Sigmoid colon (tissue), 7 donors: ENCODE results near the gene EPB41L3. TPM values are rescaled to one million over a fixed set of nuclear protein-coding genes. Genes with fewer than 3 reads are reported as not detected.

ENCODE experiments used
- DNase-seq: peaks from one replicate; pipeline ENCODE4 v3.0.0-alpha.2; 2019
- H3K27ac ChIP-seq, 4 donors: fragments of 200-600 bp; sonication (generic); one replicate each; pipeline ENCODE4 v1.5.1; 2016 to 2019; ENCODE audit warnings: mild to moderate bottlenecking in 1 of 4
- H3K27me3 ChIP-seq, 3 donors: fragments of 200-600 bp; sonication (generic); one replicate each; pipeline ENCODE4 v1.5.1; 2019; ENCODE audit warnings: mild to moderate bottlenecking in 1 of 3
- H3K36me3 ChIP-seq, 4 donors: fragments of 200-600 bp; sonication (generic); one replicate each; pipeline ENCODE4 v1.5.1; 2016 to 2019
- H3K4me1 ChIP-seq, 4 donors: fragments of 200-600 bp; sonication (generic); one replicate each; pipeline ENCODE4 v1.5.1; 2017 to 2019
- H3K4me3 ChIP-seq, 4 donors: fragments of 200-600 bp; sonication (generic); one replicate each; pipeline ENCODE4 v1.5.1; 2017 to 2019; ENCODE audit warnings: mild to moderate bottlenecking in 2 of 4, moderate library complexity in 1 of 4
- H3K9me3 ChIP-seq, 4 donors: fragments of 200-600 bp in 3 of 4; sonication (generic) in 3 of 4; one replicate each; pipeline versions ENCODE4 v1.5.1 to v1.6.1; 2013 to 2019
- CTCF ChIP-seq, 4 experiments: fragments of 450-650 bp in 3 of 4; fragments of 200-600 bp in 1 of 4; IDR thresholded peaks; one replicate each; pipeline ENCODE4 v1.5.1; 2016 to 2019; ENCODE audit warnings: antibody characterized with exemption in 4 of 4, mild to moderate bottlenecking in 3 of 4, moderate library complexity in 2 of 4
- EP300 ChIP-seq, 4 donors: sonication (generic); formaldehyde crosslinking; IDR thresholded peaks; one replicate each; pipeline ENCODE4 v1.6.1; 2017; ENCODE audit warnings: antibody characterized with exemption in 4 of 4
- POLR2A ChIP-seq, 2 donors: fragments of 450-650 bp; IDR thresholded peaks; one replicate each; pipeline ENCODE4 v1.6.1; 2016; ENCODE audit warnings: antibody characterized with exemption in 2 of 2, mild to moderate bottlenecking in 2 of 2, moderate library complexity in 2 of 2
- POLR2AphosphoS5 ChIP-seq, 4 donors: sonication (generic); formaldehyde crosslinking; IDR thresholded peaks; one replicate each; pipeline ENCODE4 v1.6.1; 2017; ENCODE audit warnings: antibody characterized with exemption in 4 of 4
- WGBS, 2 donors: extraction: QIAGEN DNeasy Blood & Tissue Kit; methylation state at CpG; one replicate each; pipeline ENCODE4 v1.1.7; 2013; 5-methylcytosine and 5-hydroxymethylcytosine counted together
- intact Hi-C: fragments of 100-400 bp; cut with DNase I; formaldehyde crosslinking; loops from one replicate; pipeline ENCODE4 v1.15.1; 2023
- polyA plus RNA-seq, 3 donors: library from polyadenylated mRNA; stranded (reverse); fragments of 200-250 nt; gene quantifications; one replicate each; pipeline ENCODE4 v1.2.3, GENCODE V29; 2013
- total RNA-seq, 4 donors: library from RNA; depleted of rRNA; stranded (reverse); fragments of >200 nt; gene quantifications; one replicate each; pipeline ENCODE4 v1.1.0, GENCODE V29; 2016
- donor health status: healthy with polysubstance abuse.
- donor health status: Bipolar disorder and iron deficiency.
- donor health status: healthy.

The EPB41L3 gene
- total and polyA plus RNA-seq, 7 donors, result 26.1 to 156 (median 78.8) TPM

- H3K36me3 ChIP-seq, result peaks cover 0 to 52% (median 3%) of the 10 kb centered on the region in 4 donors
- no peak overlapping the region for H3K4me3 ChIP-seq
- H3K4me1 ChIP-seq, result no peaks in the 10 kb centered on the region
- no peak for TF ChIP-seq EP300 (IDR thresholded peaks at IDR 0.05)
- no peak for TF ChIP-seq POLR2A (IDR thresholded peaks at IDR 0.05)
- TF ChIP-seq CTCF (IDR thresholded peaks at IDR 0.05), result no peak
- TF ChIP-seq POLR2AphosphoS5 (IDR thresholded peaks at IDR 0.05), result no peak
- 86 to 93% methylated on average over 7 of the region's 7 CpGs for WGBS, 2 donors
- intact Hi-C loops, result no loop called here
- DNase-seq, result no peak
- H3K27ac ChIP-seq, result no peak overlapping the region
- H3K27me3 ChIP-seq, result no peaks in the 10 kb centered on the region
- H3K9me3 ChIP-seq, result no peaks in the 10 kb centered on the region
Observed at GRCh38 chr18:5410582-5410981, 133.2 kb downstream of the EPB41L3 start.

GRCh38 chr18:5398269-5398668, 145.5 kb downstream of the EPB41L3 start:
- DNase-seq, result no peak
- Histone ChIP-seq H3K4me3 (no peak overlapping the region), H3K4me1 (no peaks in the 10 kb centered on the region), H3K9me3 (no peaks in the 10 kb centered on the region), H3K27me3 (no peaks in the 10 kb centered on the region), H3K36me3 (peaks cover 0 to 86% (median 6%) of the 10 kb centered on the region in 4 donors), H3K27ac (no peak overlapping the region)
- 95 to 96% methylated on average over 8 of the region's 8 CpGs for WGBS, 2 donors
- TF ChIP-seq POLR2A (IDR thresholded peaks at IDR 0.05), result no peak
- no peak for TF ChIP-seq EP300 (IDR thresholded peaks at IDR 0.05)
- no peak for TF ChIP-seq CTCF (IDR thresholded peaks at IDR 0.05)
- TF ChIP-seq POLR2AphosphoS5 (IDR thresholded peaks at IDR 0.05), result no peak
- intact Hi-C loops, result no loop called here

- 93 to 96% methylated on average over 18 of the region's 18 CpGs for WGBS, 2 donors
- Histone ChIP-seq H3K4me3 (no peak overlapping the region), H3K36me3 (peaks cover 0 to 89% (median 6%) of the 10 kb centered on the region in 4 donors), H3K27me3 (no peaks in the 10 kb centered on the region), H3K9me3 (no peaks in the 10 kb centered on the region), H3K27ac (no peak overlapping the region), H3K4me1 (no peaks in the 10 kb centered on the region)
- DNase-seq, result no peak
- TF ChIP-seq POLR2A (IDR thresholded peaks at IDR 0.05), result no peak
- intact Hi-C loops, result no loop called here
Observed at GRCh38 chr18:5397102-5397501, 146.7 kb downstream of the EPB41L3 start.

- 83 to 87% methylated on average over 6 of the region's 6 CpGs for WGBS, 2 donors
- no peak for TF ChIP-seq CTCF (IDR thresholded peaks at IDR 0.05)
- TF ChIP-seq POLR2AphosphoS5 (IDR thresholded peaks at IDR 0.05), result no peak
- TF ChIP-seq EP300 (IDR thresholded peaks at IDR 0.05), result no peak
- no peak for TF ChIP-seq POLR2A (IDR thresholded peaks at IDR 0.05)
Observed at GRCh38 chr18:5395860-5396448, 147.8 kb downstream of the EPB41L3 start.

GRCh38 chr18:5393779-5394178, 150.0 kb downstream of the EPB41L3 start:
- DNase-seq, result no peak
- Histone ChIP-seq H3K36me3 (peaks cover 0 to 77% (median 6%) of the 10 kb centered on the region in 4 donors), H3K4me1 (no peaks in the 10 kb centered on the region), H3K9me3 (peaks cover 0 to 4% (median 0%) of the 10 kb centered on the region in 4 donors), H3K4me3 (no peak overlapping the region), H3K27me3 (no peaks in the 10 kb centered on the region), H3K27ac (no peak overlapping the region)
- intact Hi-C loops, result no loop called here
- TF ChIP-seq CTCF (IDR thresholded peaks at IDR 0.05) (no peak), POLR2AphosphoS5 (IDR thresholded peaks at IDR 0.05) (no peak), EP300 (IDR thresholded peaks at IDR 0.05) (no peak), POLR2A (IDR thresholded peaks at IDR 0.05) (no peak)
- 94 to 96% methylated on average over 5 of the region's 5 CpGs for WGBS, 2 donors

More at GRCh38 chr18:5395860-5396448, 147.8 kb downstream of the EPB41L3 start:
- DNase-seq, result no peak
- Histone ChIP-seq H3K36me3 (peaks cover 0 to 90% (median 6%) of the 10 kb centered on the region in 4 donors), H3K27me3 (no peaks in the 10 kb centered on the region), H3K9me3 (no peaks in the 10 kb centered on the region), H3K4me3 (no peak overlapping the region), H3K4me1 (no peaks in the 10 kb centered on the region), H3K27ac (no peak overlapping the region)
- intact Hi-C loops, result no loop called here
